Activated CD4-positive, alpha-beta T cell treated with anti-CD3 and anti-CD28 coated beads for 36 hours (primary cell): ENCODE measurements around the gene CAV3. TPM values are rescaled to one million over a fixed set of nuclear protein-coding genes. Genes with fewer than 3 reads are reported as not detected.

ENCODE experiments used
- ATAC-seq: fragments of 200-7000 bp; cut with Tn5 transposase; one replicate; pipeline ENCODE4 v1.10.0; 2021; ENCODE audit warnings: mild to moderate bottlenecking, moderate library complexity
- CTCF ChIA-PET: fragments of 350-600 bp; sonication (Branson Sonifier 250); formaldehyde crosslinking; loops from one replicate; lab custom pipeline; 2021; ENCODE audit warnings: antibody characterized with exemption; lab: Charles Lee
- POLR2A ChIA-PET: fragments of 350-600 bp; sonication (Branson Sonifier 250); formaldehyde crosslinking; loops from one replicate; lab custom pipeline; 2021; ENCODE audit warnings: antibody characterized with exemption, inconsistent platforms; lab: Charles Lee
- DNase-seq: peaks from one replicate; pipeline ENCODE4 v3.0.0-alpha.2; 2020
- H3K27ac Mint-ChIP-seq: one replicate; pipeline ENCODE4 v1.8.0; 2021; ENCODE audit warnings: mixed read lengths
- H3K27me3 Mint-ChIP-seq: one replicate; pipeline ENCODE4 v1.8.0; 2021; ENCODE audit warnings: mixed read lengths
- H3K36me3 Mint-ChIP-seq: one replicate; pipeline ENCODE4 v1.8.0; 2021; ENCODE audit warnings: low read depth, mixed read lengths
- H3K4me1 Mint-ChIP-seq: one replicate; pipeline ENCODE4 v1.8.0; 2021; ENCODE audit warnings: mixed read lengths
- H3K4me3 Mint-ChIP-seq: one replicate; pipeline ENCODE4 v1.8.0; 2021; ENCODE audit warnings: mild to moderate bottlenecking, moderate library complexity, mixed read lengths
- H3K9me3 Mint-ChIP-seq: one replicate; pipeline ENCODE4 v1.8.0; 2021; ENCODE audit warnings: low read depth, mixed read lengths
- intact Hi-C, 2 experiments: fragments of 100-400 bp; cut with DNase I in 1 of 2; cut with micrococcal nuclease in 1 of 2; formaldehyde crosslinking; loops; one replicate each; pipeline versions ENCODE4 v1.14.2 to v1.15.1; 2022 to 2024; cut with DNase I, micrococcal nuclease
- total RNA-seq, 2 experiments: library from RNA; stranded (reverse); gene quantifications; one replicate each; pipeline ENCODE4 v1.2.3, GENCODE V29; 2021

The CAV3 gene
- total RNA-seq, 2 experiments from 2014 or later, result not detected

DNA sequence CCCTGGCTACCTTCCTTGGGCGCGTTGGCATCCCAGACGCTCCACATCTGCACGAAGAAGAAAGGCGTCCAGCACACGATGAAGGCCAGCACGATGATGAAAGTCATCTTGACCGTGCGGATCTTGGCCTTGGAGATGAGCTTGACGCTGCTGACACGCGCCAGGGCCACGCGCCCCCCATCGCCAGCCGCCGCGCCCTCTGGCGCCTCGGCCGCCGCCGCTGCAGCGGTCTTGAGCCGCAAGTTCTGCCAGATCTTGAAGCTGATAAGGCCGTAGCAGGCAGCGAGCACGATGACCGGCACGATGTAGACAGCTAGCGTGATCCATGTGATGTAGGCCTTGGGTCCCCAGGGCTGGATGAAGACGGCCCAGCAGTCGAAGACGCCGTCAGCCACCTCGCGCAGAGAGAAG, 33.7 kb downstream of the CAV3 start:
- H3K4me1 Mint-ChIP-seq, result peaks cover 12% of the 10 kb centered on the region
- no peaks in the 10 kb centered on the region for H3K36me3 Mint-ChIP-seq
- DNase-seq (no peak), ATAC-seq (no peak)
- intact Hi-C loops, result loop anchor here in 1 of 2 experiments (5.0 kb wide), 1 partner anchor 535 kb away; no protein-coding TSS in a partner anchor
- POLR2A ChIA-PET, result no interaction called here
- H3K9me3 Mint-ChIP-seq, result no peaks in the 10 kb centered on the region
- H3K27me3 Mint-ChIP-seq, result peaks cover 37% of the 10 kb centered on the region
- CTCF ChIA-PET, result interaction anchor here (0.6 kb wide), 1 partner anchor 356 kb away, joined by 4 read pairs; no protein-coding TSS in a partner anchor
- H3K27ac Mint-ChIP-seq, result no peak overlapping the region
- H3K4me3 Mint-ChIP-seq, result no peak overlapping the region

DNA sequence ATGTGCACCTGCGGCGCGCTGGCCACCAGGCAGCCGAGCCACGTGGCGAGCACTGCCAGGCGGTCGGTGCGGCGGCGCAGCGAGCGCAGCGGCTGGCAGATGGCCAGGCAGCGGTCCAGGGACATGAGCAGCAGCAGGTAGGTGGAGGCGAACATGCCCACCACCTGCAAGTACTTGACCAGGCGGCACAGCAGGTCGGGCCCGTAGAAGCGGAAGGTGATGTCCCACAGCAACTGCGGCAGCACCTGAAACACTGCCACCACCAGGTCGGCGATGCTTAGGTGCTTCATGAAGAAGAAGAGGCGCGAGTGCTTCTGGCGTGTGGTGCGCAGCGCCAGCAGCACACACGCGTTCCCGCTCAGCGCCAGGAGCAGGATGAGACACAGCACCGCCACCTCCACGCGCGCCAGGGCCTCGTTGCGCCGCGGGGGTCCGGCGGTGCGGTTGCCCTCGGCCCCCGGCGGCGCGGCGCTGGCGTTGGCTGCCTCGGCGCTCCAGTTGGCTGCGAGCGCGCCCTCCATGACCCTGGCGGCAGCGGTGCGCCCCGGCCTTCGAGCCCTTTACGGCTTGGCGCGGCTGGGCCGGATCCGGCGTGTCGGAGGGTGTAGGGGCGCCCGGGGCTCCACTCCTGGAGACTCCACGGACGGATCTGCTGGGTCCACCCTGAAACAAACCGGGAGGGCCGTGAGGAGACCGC, 34.2 kb downstream of the CAV3 start:
- POLR2A ChIA-PET, result no interaction called here
- intact Hi-C loops, result loop anchor here in 1 of 2 experiments (5.0 kb wide), 1 partner anchor 534 kb away; no protein-coding TSS in a partner anchor
- H3K27ac Mint-ChIP-seq, result no peak overlapping the region
- H3K36me3 Mint-ChIP-seq, result no peaks in the 10 kb centered on the region
- peaks cover 37% of the 10 kb centered on the region for H3K27me3 Mint-ChIP-seq
- H3K9me3 Mint-ChIP-seq, result no peaks in the 10 kb centered on the region
- DNase-seq (peak; percentile 59), ATAC-seq (peak; percentile 50)
- peaks cover 12% of the 10 kb centered on the region for H3K4me1 Mint-ChIP-seq
- CTCF ChIA-PET, result interaction anchor here (0.6 kb wide), 1 partner anchor 355 kb away, joined by 4 read pairs; no protein-coding TSS in a partner anchor
- H3K4me3 Mint-ChIP-seq, result no peak overlapping the region

DNA sequence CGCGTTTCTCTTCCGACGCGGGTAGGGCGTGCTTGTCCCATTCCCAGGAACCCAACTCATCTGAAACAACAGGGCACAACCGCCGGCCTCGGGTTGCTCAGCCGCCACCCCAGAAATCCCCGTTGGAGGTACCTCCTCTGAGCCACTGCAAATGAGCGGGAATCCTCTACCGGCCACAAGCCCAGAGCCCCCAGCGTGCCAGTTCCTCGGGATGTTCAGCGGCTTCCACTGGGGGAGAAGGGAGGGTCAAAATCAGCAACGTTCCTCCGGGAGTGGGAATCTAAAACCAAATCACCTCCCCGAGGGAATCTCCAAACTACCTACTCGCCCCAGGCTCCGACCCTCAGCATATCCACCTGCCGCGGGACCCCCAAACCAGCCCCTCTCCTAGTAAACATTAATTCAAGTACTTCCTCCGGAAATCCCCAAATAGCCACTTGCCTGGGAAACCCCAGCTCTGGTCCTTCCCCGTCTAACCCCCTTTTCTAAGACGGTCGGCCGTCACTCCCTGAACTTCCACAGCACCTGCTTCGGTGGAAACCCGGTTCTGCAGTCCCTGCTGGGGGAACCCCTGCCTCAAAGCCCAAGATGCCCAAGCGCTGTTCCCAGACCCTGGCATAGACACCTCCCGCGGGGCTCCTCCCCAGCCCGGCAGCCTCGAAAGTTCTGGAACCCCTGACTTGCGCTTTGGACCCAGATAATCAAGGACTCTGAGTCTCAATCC, 34.9 kb downstream of the CAV3 start:
- Mint-ChIP-seq H3K27ac (no peak overlapping the region), H3K36me3 (no peaks in the 10 kb centered on the region), H3K4me1 (peaks cover 12% of the 10 kb centered on the region), H3K4me3 (peak overlapping the region; percentile 30), H3K9me3 (no peaks in the 10 kb centered on the region), H3K27me3 (peaks cover 39% of the 10 kb centered on the region)
- ChIA-PET CTCF (interaction anchor here (0.5 to 2.0 kb wide), 9 partner anchors 12 to 338 kb away, joined by 3 to 12 read pairs (median 4); no protein-coding TSS in a partner anchor), POLR2A (no interaction called here)
- DNase-seq (peak; percentile 8), ATAC-seq (no peak)
- intact Hi-C loops, result loop anchor here in 1 of 2 experiments (5.0 kb wide), 1 partner anchor 534 kb away; no protein-coding TSS in a partner anchor

DNA sequence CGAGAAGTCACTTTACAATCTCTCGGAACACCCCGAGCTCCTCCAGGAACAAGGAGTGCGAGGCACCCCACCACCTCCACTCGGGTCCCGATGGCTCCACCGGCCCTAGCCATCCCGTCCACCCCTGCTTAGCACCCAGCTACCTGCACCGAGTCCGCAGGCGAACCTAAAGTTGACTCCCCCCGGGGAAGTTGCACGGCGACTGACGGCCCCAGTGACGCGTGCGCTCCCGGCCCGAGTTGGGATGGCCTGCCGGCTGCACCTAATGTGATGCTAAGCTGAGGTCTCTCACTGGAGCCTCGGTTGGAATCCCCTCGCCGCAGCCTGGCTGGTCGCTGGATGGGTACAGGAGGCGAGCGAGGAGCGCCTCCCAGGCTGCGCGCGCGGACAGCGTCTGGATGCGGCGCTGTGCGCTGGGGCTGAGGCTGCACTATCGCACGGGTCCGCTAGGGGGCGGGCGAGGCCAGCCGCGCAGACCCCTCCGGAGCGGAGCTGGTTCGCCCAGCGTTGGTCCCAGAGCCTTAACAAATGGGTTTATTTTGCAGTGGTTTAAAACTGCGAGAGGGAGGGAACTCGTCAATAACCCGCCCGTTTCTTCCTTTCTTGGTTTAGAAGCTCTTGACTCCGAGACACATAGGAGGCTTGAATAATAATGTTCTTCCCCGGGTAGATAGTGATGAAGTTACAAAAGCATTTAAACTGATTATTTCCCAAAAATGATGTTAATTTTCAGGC, 35.7 kb downstream of the CAV3 start, which contains the start of gene OXTR:
Gene OXTR (minus strand): TSS at position 526 of the 735 bp plus-strand sequence. CDS start 1,426 bp downstream, outside the sequence.
- H3K27me3 Mint-ChIP-seq, result peaks cover 39% of the 10 kb centered on the region
- intact Hi-C loops, result loop anchor here in 1 of 2 experiments (5.0 kb wide), 1 partner anchor 533 kb away; no protein-coding TSS in a partner anchor
- H3K36me3 Mint-ChIP-seq, result no peaks in the 10 kb centered on the region
- DNase-seq (peak; percentile 79), ATAC-seq (peak; percentile 93)
- H3K4me1 Mint-ChIP-seq, result peaks cover 12% of the 10 kb centered on the region
- H3K27ac Mint-ChIP-seq, result no peak within 1 kb of the TSS
- ChIA-PET POLR2A (no interaction called here), CTCF (interaction anchor here (0.5 to 2.1 kb wide), 18 partner anchors 9 to 339 kb away, joined by 3 to 12 read pairs (median 4); no protein-coding TSS in a partner anchor)
- no peaks in the 10 kb centered on the region for H3K9me3 Mint-ChIP-seq
- H3K4me3 Mint-ChIP-seq, result peak within 1 kb of the TSS; percentile 30

DNA sequence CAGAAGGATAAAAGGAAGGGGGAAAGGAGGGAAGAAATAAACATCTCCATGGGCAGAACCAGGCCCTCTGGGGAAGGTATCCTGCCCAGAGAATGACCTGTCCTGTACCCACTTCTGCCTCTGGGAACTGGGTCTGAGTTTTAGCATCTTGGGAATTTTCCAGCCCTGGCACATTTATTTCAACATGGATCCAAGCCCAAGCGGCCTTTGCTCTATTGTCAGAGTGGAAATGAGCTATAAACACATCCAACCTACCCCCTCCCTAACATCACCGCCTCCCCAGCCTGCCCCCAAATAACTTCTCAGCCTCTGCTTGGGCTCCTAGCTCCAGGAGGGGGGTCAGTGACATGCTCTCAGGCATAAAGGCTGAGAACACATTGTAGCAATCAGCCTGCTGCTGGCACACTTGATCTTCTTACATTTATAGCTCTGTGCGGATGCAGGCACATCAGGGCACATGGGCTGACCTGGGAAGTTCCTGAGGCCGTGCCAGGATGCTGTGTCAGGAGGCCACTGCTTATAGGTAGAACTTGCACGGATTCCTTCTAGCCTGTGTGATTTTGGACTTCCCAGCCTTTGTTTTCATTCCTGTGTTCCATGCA, 40.4 kb downstream of the CAV3 start:
- no peak for DNase-seq
- ATAC-seq, result no peak
- POLR2A ChIA-PET, result no interaction called here
- Mint-ChIP-seq H3K4me3 (no peak overlapping the region), H3K27ac (no peak overlapping the region), H3K4me1 (peaks cover 6% of the 10 kb centered on the region), H3K36me3 (no peaks in the 10 kb centered on the region), H3K27me3 (peaks cover 34% of the 10 kb centered on the region), H3K9me3 (no peaks in the 10 kb centered on the region)
- CTCF ChIA-PET, result no interaction called here
- intact Hi-C loops, result no loop called here

DNA sequence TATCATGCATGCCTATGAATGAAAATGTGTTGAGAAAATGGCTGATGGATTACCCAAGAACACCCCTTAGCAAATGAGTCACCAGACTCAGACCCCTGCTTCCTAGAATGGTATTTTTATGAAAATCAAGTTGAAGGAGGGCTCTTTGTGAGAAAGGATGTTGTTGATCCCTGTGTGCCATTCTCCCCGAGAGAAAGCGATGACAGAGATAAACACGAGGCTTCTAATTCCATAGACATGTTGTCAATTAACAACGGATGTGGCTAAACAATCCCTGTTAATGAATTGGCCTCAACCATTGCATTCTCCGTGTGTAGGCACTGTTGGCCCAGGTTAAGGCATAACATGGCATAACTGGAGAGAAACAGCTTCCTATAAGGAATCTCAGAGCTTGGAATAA, 41.6 kb downstream of the CAV3 start:
- no peaks in the 10 kb centered on the region for H3K4me1 Mint-ChIP-seq
- H3K36me3 Mint-ChIP-seq, result no peaks in the 10 kb centered on the region
- no peak overlapping the region for H3K4me3 Mint-ChIP-seq

GRCh38 chr3:8775602-8776001, 42.0 kb downstream of the CAV3 start:
- Mint-ChIP-seq H3K9me3 (no peaks in the 10 kb centered on the region), H3K4me1 (no peaks in the 10 kb centered on the region), H3K36me3 (no peaks in the 10 kb centered on the region), H3K4me3 (no peak overlapping the region), H3K27ac (no peak overlapping the region), H3K27me3 (peaks cover 21% of the 10 kb centered on the region)
- no peak for ATAC-seq
- CTCF ChIA-PET, result no interaction called here
- no peak for DNase-seq
- intact Hi-C loops, result no loop called here
- POLR2A ChIA-PET, result no interaction called here

More for the DNA sequence above, 41.6 kb downstream of the CAV3 start:
- peaks cover 26% of the 10 kb centered on the region for H3K27me3 Mint-ChIP-seq
- no peak for DNase-seq
- no peak overlapping the region for H3K27ac Mint-ChIP-seq
- ChIA-PET CTCF (no interaction called here), POLR2A (no interaction called here)
- no peak for ATAC-seq
- intact Hi-C loops, result no loop called here
- no peaks in the 10 kb centered on the region for H3K9me3 Mint-ChIP-seq

- ATAC-seq, result no peak
- Mint-ChIP-seq H3K4me3 (no peak overlapping the region), H3K9me3 (no peaks in the 10 kb centered on the region), H3K4me1 (no peaks in the 10 kb centered on the region), H3K27me3 (peaks cover 17% of the 10 kb centered on the region), H3K36me3 (no peaks in the 10 kb centered on the region), H3K27ac (no peak overlapping the region)
- ChIA-PET CTCF (no interaction called here), POLR2A (no interaction called here)
- intact Hi-C loops, result no loop called here
- no peak for DNase-seq
These were observed 42.8 kb downstream of the CAV3 start for GRCh38 chr3:8776406-8776805.

DNA sequence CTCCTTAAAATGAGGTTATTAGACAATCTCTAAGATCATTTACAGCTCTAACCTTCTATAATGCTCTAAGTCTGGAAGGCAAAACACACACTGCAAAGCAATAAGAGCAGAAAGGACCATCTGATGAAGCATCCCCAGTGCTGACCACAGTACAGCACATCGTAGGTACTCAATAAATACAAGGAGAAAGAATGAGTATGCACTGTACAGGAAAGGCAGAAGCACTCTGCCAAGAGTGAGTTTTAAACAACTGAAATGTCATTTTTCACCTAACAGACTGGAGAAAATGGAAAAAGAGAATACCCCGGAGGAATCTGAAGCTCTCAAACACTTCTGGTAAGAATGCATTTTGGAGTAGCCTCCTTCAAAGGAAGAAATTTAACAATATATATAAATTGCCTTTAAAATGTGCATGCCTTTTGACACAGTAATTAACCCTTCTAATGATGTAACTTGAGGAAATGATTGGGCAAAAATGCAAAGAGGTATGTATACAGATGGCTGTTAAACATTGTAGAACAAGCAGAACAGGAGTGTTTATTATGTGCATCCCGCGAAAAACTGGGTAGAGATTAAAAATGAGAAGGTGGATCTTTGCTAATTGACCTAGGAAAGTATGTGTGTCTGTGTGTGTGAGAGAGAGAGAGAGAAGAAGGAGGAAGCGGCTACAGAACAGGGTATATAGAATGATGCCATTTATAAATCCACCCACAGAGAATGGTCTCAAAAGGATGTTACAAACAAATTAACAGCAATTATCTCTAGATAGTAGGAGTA, 43.8 kb downstream of the CAV3 start:
- H3K9me3 Mint-ChIP-seq, result no peaks in the 10 kb centered on the region
- intact Hi-C loops, result no loop called here
- H3K36me3 Mint-ChIP-seq, result no peaks in the 10 kb centered on the region
- no peak overlapping the region for H3K27ac Mint-ChIP-seq
- peaks cover 13% of the 10 kb centered on the region for H3K27me3 Mint-ChIP-seq
- no peak overlapping the region for H3K4me3 Mint-ChIP-seq
- ChIA-PET POLR2A (no interaction called here), CTCF (no interaction called here)
- DNase-seq (no peak), ATAC-seq (no peak)
- H3K4me1 Mint-ChIP-seq, result no peaks in the 10 kb centered on the region

GRCh38 chr3:8777978-8778267, 44.3 kb downstream of the CAV3 start:
- intact Hi-C loops, result no loop called here
- Mint-ChIP-seq H3K36me3 (no peaks in the 10 kb centered on the region), H3K4me1 (no peaks in the 10 kb centered on the region), H3K9me3 (no peaks in the 10 kb centered on the region), H3K4me3 (no peak overlapping the region), H3K27ac (no peak overlapping the region), H3K27me3 (peaks cover 13% of the 10 kb centered on the region)
- DNase-seq (no peak), ATAC-seq (no peak)
- ChIA-PET POLR2A (no interaction called here), CTCF (interaction anchor here (0.6 to 1.4 kb wide), 2 partner anchors 8 to 77 kb away, joined by 5 to 6 read pairs; partner anchors contain the start of gene OXTR)
